OCI-LY1 (cell line): Measurements from ENCODE around the gene ANO3.

Experiments
- EZH2 ChIP-seq: fragments of 200-600 bp; sonication (generic), shearing (Covaris generic); IDR thresholded peaks from 2 replicates; pipeline ENCODE4 v1.8.0; 2017; ENCODE audit warnings: borderline replicate concordance, mixed run types, mild to moderate bottlenecking, antibody characterized with exemption, low read length, moderate library complexity, mixed read lengths
- TF ChIP-seq, protein P1 (sequence below): fragments of 200-600 bp; sonication (generic), shearing (Covaris generic); IDR thresholded peaks from 2 replicates; pipeline ENCODE4 v1.5.1; 2017; ENCODE audit warnings: mild to moderate bottlenecking, antibody characterized with exemption, low read length, moderate library complexity, mixed read lengths

DNA sequence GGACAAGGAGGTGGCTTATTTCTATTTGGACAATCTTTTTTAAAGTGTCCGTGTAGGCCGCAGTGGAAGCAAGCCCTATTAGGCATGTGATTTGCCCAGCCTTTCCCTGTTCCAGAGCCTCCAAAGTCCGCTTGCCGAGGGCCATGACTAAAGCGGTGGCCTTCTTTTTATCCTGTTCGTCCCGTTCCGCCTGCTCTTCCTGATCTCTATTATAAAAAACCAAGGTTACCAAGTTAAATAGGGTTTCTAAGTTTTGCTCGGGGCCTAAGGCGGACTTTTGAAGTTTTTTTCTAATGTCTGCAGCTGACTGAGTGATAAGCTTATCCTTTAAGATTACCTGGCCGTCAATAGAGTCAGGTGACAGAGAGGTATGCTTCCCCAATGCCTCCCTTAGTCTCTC lies 261.8 kb downstream of the ANO3 start:
- TF ChIP-seq, protein P1, sequence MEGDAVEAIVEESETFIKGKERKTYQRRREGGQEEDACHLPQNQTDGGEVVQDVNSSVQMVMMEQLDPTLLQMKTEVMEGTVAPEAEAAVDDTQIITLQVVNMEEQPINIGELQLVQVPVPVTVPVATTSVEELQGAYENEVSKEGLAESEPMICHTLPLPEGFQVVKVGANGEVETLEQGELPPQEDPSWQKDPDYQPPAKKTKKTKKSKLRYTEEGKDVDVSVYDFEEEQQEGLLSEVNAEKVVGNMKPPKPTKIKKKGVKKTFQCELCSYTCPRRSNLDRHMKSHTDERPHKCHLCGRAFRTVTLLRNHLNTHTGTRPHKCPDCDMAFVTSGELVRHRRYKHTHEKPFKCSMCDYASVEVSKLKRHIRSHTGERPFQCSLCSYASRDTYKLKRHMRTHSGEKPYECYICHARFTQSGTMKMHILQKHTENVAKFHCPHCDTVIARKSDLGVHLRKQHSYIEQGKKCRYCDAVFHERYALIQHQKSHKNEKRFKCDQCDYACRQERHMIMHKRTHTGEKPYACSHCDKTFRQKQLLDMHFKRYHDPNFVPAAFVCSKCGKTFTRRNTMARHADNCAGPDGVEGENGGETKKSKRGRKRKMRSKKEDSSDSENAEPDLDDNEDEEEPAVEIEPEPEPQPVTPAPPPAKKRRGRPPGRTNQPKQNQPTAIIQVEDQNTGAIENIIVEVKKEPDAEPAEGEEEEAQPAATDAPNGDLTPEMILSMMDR: no peak
- no peak for TF ChIP-seq EZH2
